HepG2 (cell line): ENCODE results near the gene GATAD2B. TPM values are rescaled to one million over a fixed set of nuclear protein-coding genes. Genes with fewer than 3 reads are reported as not detected.

ENCODE experiments used
- CBX1 ChIP-seq: IDR thresholded peaks from one replicate; pipeline ENCODE4 v1.6.1; 2016; ENCODE audit warnings: antibody characterized with exemption, low read depth
- FOXO1 ChIP-seq: sonication (generic); formaldehyde crosslinking; IDR thresholded peaks from 2 replicates; pipeline ENCODE4 v1.4.0; 2020; ENCODE audit warnings: missing genetic modification reagents
- KAT7 ChIP-seq: IDR thresholded peaks from 2 replicates; pipeline ENCODE4 v1.6.1; 2018; ENCODE audit warnings: borderline replicate concordance, missing compliant biosample characterization
- KLF15 ChIP-seq: sonication (generic); formaldehyde crosslinking; IDR thresholded peaks from 2 replicates; pipeline ENCODE4 v1.8.1; 2023; ENCODE audit warnings: borderline replicate concordance, mild to moderate bottlenecking, inconsistent platforms, missing genetic modification reagents, mixed read lengths
- MED1 ChIP-seq: sonication (generic); formaldehyde crosslinking; IDR thresholded peaks from 2 replicates; pipeline ENCODE4 v1.4.0; 2020; ENCODE audit warnings: missing genetic modification reagents
- PRDM4 ChIP-seq: sonication (generic); formaldehyde crosslinking; IDR thresholded peaks from 2 replicates; pipeline ENCODE4 v1.9.0; 2021; ENCODE audit warnings: missing genetic modification reagents, borderline replicate concordance
- ZBTB40 ChIP-seq, 2 experiments: fragments of 450-650 bp in 1 of 2; sonication (generic) in 1 of 2; formaldehyde crosslinking in 1 of 2; IDR thresholded peaks; 2 replicates each; pipeline versions ENCODE4 v1.6.1 to v1.8.0; 2016 to 2022; ENCODE audit warnings: antibody characterized with exemption in 1 of 2, mild to moderate bottlenecking in 1 of 2, missing genetic modification reagents in 1 of 2
- ZNF17 ChIP-seq: sonication (generic); formaldehyde crosslinking; IDR thresholded peaks from 2 replicates; pipeline ENCODE4 v1.5.0; 2020; ENCODE audit warnings: mild to moderate bottlenecking, missing genetic modification reagents
- ZNF567 ChIP-seq: sonication (generic); formaldehyde crosslinking; IDR thresholded peaks from 2 replicates; pipeline ENCODE4 v1.8.1; 2023; ENCODE audit warnings: mild to moderate bottlenecking, missing genetic modification reagents, borderline replicate concordance
- polyA plus RNA-seq, 8 experiments: library from polyadenylated mRNA; depleted of rRNA in 3 of 8; stranded (reverse) in 7 of 8; unstranded in 1 of 8; fragments of >200 nt; fragmentation: Illumina TruSeq in 4 of 8; extraction: Trizol in 4 of 8; gene quantifications; 2 replicates each; pipeline versions ENCODE4 v1.2.1 to v1.2.3, GENCODE V29; 2011 to 2016; ENCODE audit warnings: low read depth in 4 of 8, missing spikeins in 1 of 8, mixed read lengths in 1 of 8; ENCODE audit not compliant: insufficient read depth in 1 of 8
- total RNA-seq, 5 experiments: library from RNA; depleted of rRNA; stranded (reverse); fragments of >200 nt; fragmentation: Illumina TruSeq; extraction: Trizol; gene quantifications; 2 replicates each; pipeline ENCODE4 v1.2.3, GENCODE V29; 2016; ENCODE audit warnings: low read depth in 1 of 5
- TF ChIP-seq, protein P1 (sequence below): sonication (generic); formaldehyde crosslinking; IDR thresholded peaks from 2 replicates; pipeline ENCODE4 v1.5.0; 2020; ENCODE audit warnings: missing genetic modification reagents, mild to moderate bottlenecking, borderline replicate concordance
- TF ChIP-seq, protein P2 (sequence below): sonication (generic); formaldehyde crosslinking; IDR thresholded peaks from 2 replicates; pipeline ENCODE4 v1.5.0; 2020; ENCODE audit warnings: missing genetic modification reagents

The GATAD2B gene
- total and polyA plus RNA-seq, 2 of the 13 experiments (the other 11 are each of a cell fraction or from before 2014, with no cell fraction given) = 3.2 to 5.2 TPM

GRCh38 chr1:153775458-153776327, 147.1 kb downstream of the GATAD2B start (continued):
- 0 out of 2 replicates have a peak, but pooled peaks have one; percentile 27 for TF ChIP-seq KLF15
- TF ChIP-seq PRDM4 (CRISPR knock-in tag) = no peak
- TF ChIP-seq ZBTB40 (IDR thresholded peaks at IDR 0.05) = no peak
- TF ChIP-seq ZBTB40 (CRISPR knock-in tag; IDR thresholded peaks at IDR 0.05) = peak; percentile 66
- peak; percentile 68; the same call in 1 of the 2 replicates for TF ChIP-seq KAT7 (CRISPR knock-in tag)
- TF ChIP-seq ZNF567 (CRISPR knock-in tag) = no peak
- TF ChIP-seq MED1 (CRISPR knock-in tag) = peak; percentile 36; the same call in 1 of the 2 replicates
- TF ChIP-seq, protein P1, sequence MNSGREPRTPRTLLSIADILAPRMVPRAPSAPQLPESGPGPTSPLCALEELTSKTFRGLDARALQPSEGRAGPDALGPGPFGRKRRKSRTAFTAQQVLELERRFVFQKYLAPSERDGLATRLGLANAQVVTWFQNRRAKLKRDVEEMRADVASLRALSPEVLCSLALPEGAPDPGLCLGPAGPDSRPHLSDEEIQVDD (CRISPR knock-in tag) = peak; percentile 52
- no peak for TF ChIP-seq ZNF17 (CRISPR knock-in tag)
- TF ChIP-seq FOXO1 = no peak
- TF ChIP-seq, protein P2, sequence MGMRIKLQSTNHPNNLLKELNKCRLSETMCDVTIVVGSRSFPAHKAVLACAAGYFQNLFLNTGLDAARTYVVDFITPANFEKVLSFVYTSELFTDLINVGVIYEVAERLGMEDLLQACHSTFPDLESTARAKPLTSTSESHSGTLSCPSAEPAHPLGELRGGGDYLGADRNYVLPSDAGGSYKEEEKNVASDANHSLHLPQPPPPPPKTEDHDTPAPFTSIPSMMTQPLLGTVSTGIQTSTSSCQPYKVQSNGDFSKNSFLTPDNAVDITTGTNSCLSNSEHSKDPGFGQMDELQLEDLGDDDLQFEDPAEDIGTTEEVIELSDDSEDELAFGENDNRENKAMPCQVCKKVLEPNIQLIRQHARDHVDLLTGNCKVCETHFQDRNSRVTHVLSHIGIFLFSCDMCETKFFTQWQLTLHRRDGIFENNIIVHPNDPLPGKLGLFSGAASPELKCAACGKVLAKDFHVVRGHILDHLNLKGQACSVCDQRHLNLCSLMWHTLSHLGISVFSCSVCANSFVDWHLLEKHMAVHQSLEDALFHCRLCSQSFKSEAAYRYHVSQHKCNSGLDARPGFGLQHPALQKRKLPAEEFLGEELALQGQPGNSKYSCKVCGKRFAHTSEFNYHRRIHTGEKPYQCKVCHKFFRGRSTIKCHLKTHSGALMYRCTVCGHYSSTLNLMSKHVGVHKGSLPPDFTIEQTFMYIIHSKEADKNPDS (CRISPR knock-in tag) = 0 out of 2 replicates have a peak, but pooled peaks have one; percentile 58
- TF ChIP-seq CBX1 = no peak
